ENCODE measurements around the gene DCST1.
A peak's percentile ranks its signal among the peaks of the same experiment; 100 is the strongest.

DCST1 gene

DNA sequence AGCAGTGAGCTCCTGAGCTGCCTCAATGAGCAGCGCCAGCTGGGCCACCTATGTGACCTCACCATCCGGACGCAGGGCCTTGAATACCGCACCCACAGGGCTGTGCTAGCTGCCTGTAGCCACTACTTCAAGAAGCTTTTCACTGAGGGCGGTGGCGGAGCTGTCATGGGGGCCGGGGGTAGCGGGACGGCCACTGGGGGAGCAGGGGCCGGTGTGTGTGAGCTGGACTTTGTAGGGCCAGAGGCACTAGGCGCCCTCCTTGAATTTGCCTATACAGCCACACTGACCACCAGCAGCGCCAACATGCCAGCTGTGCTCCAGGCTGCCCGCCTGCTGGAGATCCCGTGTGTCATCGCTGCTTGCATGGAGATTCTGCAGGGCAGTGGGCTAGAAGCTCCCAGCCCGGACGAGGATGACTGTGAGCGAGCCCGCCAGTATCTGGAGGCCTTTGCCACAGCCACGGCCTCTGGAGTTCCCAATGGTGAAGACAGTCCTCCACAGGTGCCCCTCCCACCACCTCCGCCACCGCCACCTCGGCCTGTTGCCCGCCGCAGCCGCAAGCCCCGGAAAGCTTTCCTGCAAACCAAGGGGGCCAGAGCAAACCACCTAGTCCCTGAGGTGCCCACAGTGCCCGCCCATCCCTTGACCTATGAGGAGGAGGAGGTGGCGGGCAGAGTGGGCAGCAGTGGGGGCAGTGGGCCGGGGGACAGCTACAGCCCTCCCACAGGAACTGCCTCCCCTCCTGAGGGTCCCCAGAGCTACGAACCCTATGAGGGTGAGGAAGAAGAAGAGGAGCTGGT, 18.7 kb upstream of the DCST1 start:
- DNase-seq (ENCODE audit: low read depth): no peak

DNA sequence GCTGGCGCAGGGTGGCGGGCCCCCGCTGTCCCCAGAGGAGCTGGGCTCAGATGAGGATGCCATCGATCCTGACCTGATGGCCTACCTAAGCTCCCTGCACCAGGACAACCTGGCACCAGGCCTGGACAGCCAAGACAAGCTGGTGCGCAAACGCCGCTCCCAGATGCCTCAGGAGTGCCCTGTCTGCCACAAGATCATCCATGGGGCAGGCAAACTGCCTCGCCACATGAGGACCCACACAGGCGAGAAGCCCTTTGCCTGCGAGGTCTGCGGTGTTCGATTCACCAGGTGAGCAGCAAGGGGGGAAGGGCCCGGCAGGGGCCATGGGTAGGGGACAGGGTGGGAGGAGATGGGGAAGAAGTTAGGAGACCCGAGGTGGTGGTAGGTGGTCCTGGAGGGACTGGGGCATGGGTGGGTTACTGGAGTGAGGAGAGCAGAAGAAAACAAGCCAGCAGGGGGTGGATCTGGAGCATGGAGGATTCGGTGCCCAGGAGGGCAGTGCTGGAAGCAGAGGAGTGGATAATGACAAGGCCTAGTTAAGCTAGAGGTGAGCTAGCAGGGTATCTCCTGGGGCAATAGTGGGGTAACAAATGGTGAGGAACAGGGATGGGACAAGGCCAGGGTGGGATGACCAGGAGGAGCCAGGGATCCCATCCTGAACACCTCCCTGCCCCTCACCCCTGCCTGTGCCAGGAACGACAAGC, 17.9 kb upstream of the DCST1 start:
- DNase-seq (ENCODE audit: low read depth): no peak

DNA sequence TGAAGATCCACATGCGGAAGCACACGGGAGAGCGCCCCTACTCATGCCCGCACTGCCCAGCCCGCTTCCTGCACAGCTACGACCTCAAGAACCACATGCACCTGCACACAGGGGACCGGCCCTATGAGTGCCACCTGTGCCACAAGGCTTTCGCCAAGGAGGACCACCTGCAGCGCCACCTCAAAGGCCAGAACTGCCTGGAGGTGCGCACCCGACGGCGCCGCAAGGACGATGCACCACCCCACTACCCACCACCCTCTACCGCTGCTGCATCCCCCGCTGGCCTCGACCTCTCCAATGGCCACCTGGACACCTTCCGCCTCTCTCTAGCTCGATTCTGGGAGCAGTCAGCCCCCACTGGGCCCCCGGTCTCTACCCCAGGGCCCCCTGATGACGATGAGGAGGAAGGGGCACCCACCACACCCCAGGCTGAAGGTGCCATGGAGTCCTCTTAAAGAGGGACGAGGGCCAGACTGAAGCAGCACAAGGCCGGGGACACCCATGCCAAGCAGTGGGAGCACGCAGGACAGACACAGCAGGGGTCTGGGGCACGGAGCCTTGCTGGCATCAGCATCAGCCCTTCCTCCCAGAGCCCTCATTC, 17.3 kb upstream of the DCST1 start:
- no peak for DNase-seq (ENCODE audit: low read depth)

DNA sequence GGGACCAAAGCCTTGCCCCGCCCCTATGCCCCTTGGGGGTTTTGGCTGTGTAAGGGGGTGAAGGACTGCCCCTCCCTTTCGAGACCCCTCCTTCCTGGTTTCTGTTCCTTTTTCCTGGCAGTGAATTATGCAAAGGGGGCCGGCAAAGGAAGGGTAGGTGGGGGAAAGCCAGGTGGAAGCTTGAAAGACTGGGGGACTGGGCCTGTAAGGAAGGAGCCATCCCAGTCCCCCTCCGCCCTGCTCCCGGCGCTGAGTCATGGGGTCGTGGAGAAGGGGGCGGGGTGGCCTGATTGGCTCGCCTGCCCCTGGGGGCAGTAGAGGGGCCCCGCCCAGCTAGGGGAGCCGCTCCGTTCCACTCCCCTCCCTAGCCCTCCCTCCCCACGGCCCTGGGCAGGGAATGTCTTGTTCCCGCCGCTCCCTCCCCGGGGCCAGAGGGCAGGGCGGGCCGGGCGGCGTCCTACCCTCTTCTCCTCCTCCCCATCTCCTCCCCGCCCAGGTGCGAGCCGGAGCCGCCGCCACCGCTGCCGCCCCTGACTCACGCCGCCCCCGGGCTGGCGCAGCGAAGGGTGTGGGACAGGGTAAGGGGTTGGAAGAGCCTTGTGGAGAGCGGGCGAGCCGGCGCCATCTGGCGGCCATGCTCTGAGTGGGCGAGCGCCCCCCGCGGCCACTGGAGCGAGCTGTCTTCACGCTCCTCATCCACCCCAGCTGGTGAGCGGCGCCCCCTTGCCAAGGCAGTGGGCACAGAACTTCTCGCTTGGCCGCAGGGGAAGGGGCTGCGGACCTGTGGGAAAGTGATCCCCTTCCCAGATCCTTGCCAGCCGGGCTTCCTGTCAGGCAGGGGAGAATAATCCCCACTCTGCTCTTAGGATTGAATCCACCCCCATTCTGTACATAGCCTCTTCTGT, 16.3 kb upstream of the DCST1 start:
- DNase-seq (ENCODE audit: low read depth): peak; percentile 78

DNA sequence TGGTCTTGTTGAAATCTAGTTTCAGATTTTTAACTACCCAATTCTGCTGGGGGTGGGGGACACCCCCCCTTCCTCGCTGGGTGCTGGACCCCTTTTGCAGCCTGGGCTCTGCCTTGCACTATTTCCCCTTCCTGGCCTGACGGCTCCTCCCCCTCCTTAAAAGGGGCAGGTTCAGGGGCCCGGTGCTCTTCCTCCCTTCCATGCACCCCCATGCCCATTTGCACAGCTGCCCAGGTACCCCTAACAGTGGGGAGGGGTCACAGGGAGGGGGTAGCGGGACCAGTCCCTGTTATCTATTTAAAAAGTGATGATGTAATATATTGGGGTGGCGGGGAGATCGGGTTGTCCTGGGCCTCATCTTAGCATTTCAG, 15.7 kb upstream of the DCST1 start:
- no peak for DNase-seq (ENCODE audit: low read depth)

- DNase-seq (ENCODE audit: low read depth): no peak
These were observed 14.8 kb upstream of the DCST1 start for GRCh38 chr1:155018617-155019348.

- DNase-seq (ENCODE audit: low read depth): no peak
These were observed 14.0 kb upstream of the DCST1 start for GRCh38 chr1:155019377-155020245.

- DNase-seq (ENCODE audit: low read depth): no peak
These were observed 11.3 kb upstream of the DCST1 start for GRCh38 chr1:155022136-155022926.

DNA sequence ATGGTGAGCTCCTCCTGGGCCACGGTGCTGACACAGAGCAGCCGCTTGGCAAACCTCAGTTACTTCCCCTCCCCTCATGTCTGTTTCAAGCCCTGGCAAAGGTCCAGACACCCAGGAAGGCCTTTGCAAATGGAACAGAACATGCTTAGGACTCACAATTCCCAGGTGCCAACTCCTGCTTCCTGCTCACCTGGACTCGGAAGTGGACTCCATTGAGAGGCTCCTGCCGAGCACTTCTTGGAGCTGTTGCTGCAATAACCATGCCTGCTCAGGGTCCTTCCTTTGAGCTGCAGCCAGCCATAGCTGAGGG, 10.7 kb upstream of the DCST1 start:
- DNase-seq (ENCODE audit: low read depth): no peak

- DNase-seq (ENCODE audit: low read depth): no peak
These were observed 10.0 kb upstream of the DCST1 start for GRCh38 chr1:155023627-155024026.

GRCh38 chr1:155024315-155024714, 9.3 kb upstream of the DCST1 start:
- no peak for DNase-seq (ENCODE audit: low read depth)

- no peak for DNase-seq (ENCODE audit: low read depth)
These were observed 7.5 kb upstream of the DCST1 start for GRCh38 chr1:155026154-155026553.

DNA sequence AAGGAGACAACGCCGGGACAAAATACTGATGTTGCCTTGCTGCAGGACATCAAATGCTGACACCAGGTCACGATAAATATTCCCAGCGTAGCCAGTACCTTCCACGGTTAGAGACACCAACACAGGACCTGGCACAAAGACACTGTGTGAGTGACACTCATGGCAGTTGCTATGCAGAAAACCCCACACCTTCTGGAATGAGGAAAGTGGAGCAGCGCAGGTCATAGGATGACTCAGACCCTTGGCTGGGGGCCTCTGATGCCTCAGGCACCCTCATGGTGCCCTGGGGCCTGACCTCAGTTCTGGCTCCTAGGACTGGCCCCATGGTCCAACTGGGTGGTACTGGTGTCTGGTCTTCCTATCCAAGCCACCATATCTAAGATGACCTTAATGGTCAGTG, 7.0 kb upstream of the DCST1 start:
- no peak for DNase-seq (ENCODE audit: low read depth)

DNA sequence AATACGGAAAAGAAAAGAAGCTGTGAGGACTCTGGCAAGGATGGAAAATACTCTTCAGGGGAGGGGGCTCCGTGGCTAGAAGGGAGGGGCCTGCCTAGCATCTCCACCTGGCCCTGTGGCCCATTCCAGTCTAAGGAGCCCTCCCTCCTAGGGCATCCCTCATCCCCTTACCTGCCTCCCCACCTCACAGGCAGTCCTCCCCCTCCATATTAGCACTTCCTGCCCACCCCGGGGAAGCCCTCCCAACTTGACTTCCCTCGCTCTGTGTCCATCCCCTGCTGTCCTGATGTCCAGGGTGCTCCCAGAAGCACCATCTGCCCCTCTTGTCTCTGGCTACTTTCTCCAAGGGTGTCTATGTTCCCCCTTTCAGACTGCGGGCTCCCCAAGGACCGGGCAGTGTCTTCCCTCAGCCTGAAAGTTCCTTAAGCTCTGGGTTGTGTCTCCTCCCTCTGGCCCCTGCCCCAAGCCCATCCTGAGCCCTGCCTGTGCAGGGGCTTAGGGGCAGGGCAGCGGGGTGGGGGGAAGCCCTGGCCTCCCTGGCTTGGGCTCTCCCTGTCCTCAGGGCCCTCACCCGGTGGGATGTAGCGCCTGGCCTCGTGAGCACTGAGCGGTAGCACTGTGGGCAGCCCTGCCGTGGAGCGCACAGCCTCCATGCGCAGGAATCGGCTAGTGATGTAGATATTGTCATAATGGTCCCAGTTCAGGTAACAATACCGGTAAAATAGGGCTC, 3.9 kb upstream of the DCST1 start:
- no peak for DNase-seq (ENCODE audit: low read depth)

GRCh38 chr1:155030243-155030795, 3.3 kb upstream of the DCST1 start:
- no peak for DNase-seq (ENCODE audit: low read depth)

GRCh38 chr1:155030899-155031298, 2.7 kb upstream of the DCST1 start:
- DNase-seq (ENCODE audit: low read depth): no peak

- DNase-seq (ENCODE audit: low read depth): no peak
These were observed 738 bp upstream of the DCST1 start for GRCh38 chr1:155032886-155033285.

DNA sequence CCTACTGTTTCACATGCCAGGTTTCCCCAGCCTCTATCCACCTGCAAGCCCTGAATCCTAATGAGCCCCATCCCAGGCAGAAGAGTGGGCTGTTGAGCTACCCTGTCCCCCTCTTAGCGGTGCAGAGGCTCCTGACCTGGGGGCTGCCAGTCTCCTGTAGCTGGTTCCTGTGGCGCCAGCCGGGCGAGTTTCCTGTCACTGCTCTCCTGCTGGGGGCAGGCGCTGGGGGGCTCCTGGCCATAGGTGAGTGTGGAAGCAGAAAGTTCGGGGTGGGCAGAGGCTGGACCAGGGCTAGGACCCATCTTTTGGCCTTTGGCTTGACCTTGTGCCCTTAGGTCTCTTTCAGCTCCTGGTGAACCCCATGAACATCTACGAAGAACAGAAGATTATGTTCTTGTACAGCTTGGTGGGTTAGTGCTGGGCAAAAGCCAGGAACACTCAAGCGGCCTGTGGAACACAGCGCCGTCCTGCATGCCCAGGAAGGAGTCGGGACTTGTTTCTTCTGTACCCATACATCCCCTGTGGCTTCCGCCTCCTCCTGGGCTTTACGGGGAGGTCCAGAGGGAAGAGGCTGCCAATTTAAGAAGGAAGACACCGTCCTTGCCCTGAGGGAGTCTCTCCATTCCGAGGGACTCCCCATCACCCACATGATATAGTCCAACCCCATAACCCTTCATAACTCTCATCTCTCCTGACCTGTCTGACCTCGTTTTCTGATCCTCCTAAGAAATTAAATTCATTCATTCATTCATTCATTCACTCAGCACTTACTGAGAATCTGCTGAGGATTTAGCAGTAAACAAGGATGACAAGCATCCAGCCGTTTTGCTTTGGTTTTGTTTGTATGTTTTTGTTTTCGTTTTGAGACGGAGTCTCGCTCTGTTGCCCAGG, 939 bp downstream of the DCST1 start:
- no peak for DNase-seq (ENCODE audit: low read depth)

All from T-helper 22 cell (primary cell).